OCI-LY3 (cell line): ENCODE results near the gene ST14.

Source experiments
- H2AFZ ChIP-seq: fragments of 200-600, 300-600 bp; shearing (Covaris generic); 2 replicates; pipeline ENCODE4 v1.6.0; 2014; ENCODE audit warnings: antibody characterized with exemption, low read depth, low read length
- H3K27ac ChIP-seq: fragments of 200-600, 300-600 bp; sonication (generic); 2 replicates; pipeline ENCODE4 v1.5.1; 2014; ENCODE audit warnings: mild to moderate bottlenecking, low read length, moderate library complexity, mixed read lengths
- H3K27me3 ChIP-seq: fragments of 200-600, 300-600 bp; sonication (generic); 2 replicates; pipeline ENCODE4 v1.6.1; 2014; ENCODE audit warnings: low read depth, low read length, mixed read lengths
- H3K36me3 ChIP-seq: fragments of 200-600, 300-600 bp; sonication (generic); replicated peaks from 2 replicates; pipeline ENCODE3; 2014; ENCODE audit warnings: low read depth, low read length, mixed read lengths
- H3K4me1 ChIP-seq: fragments of 300-600, 200-600 bp; sonication (generic); 2 replicates; pipeline ENCODE4 v1.6.1; 2014; ENCODE audit warnings: low read length, mixed read lengths
- H3K4me2 ChIP-seq: fragments of 200-600, 300-600 bp; sonication (generic); 2 replicates; pipeline ENCODE4 v1.6.1; 2014; ENCODE audit warnings: low read length, mixed read lengths
- H3K4me3 ChIP-seq: fragments of 300-600, 200-600 bp; sonication (generic); 2 replicates; pipeline ENCODE4 v1.5.1; 2014; ENCODE audit warnings: antibody characterized with exemption, mild to moderate bottlenecking, low read length, moderate library complexity
- H3K79me2 ChIP-seq: fragments of 300-600, 200-600 bp; shearing (Covaris generic); 2 replicates; pipeline ENCODE4 v1.6.1; 2014; ENCODE audit warnings: mild to moderate bottlenecking, low read length, mixed read lengths
- H3K9ac ChIP-seq: fragments of 300-600, 200-600 bp; shearing (Covaris generic); 2 replicates; pipeline ENCODE4 v1.6.0; 2014; ENCODE audit warnings: mild to moderate bottlenecking, low read length, moderate library complexity
- H3K9me3 ChIP-seq: fragments of 200-600, 300-600 bp; shearing (Covaris generic); 2 replicates; pipeline ENCODE4 v1.6.1; 2014; ENCODE audit warnings: low read length, mixed read lengths; ENCODE audit not compliant: insufficient read depth
- H4K20me1 ChIP-seq: fragments of 200-600, 300-600 bp; sonication (generic); 2 replicates; pipeline ENCODE4 v1.6.1; 2016; ENCODE audit warnings: low read length, mixed read lengths; ENCODE audit not compliant: insufficient read depth
- CTCF ChIP-seq: fragments of 200-600, 300-600 bp; sonication (generic); IDR thresholded peaks from 2 replicates; pipeline ENCODE4 v1.5.1; 2014; ENCODE audit warnings: antibody characterized with exemption, low read length, low read depth
- EZH2phosphoT487 ChIP-seq: fragments of 200-600 bp; shearing (Covaris generic); IDR thresholded peaks from 2 replicates; pipeline ENCODE4 v1.6.1; 2018; ENCODE audit warnings: antibody characterized with exemption, mixed run types, low read depth

The ST14 gene

DNA sequence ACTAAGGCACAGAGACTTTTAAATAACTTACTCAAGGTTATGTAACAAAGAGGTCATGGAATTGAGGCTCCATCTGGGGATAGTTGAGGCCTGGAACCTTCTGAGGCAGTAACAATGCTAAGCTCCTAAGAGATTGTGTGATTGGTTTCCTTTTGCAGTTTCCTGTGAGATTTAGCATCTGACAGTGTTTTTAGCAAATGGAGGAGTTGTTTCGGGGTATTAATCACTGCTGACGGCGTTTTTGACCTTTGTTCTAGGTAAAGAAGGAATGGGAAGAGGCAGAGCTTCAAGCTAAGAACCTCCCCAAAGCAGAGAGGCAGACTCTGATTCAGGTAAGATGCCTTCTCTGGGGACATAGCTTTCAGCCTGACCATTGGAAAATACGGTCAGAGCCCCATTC is 32.1 kb upstream of the ST14 start:
- peaks cover 3% of the 10 kb centered on the region; the same call in 1 of the 2 replicates for H3K4me1 ChIP-seq
- no peak overlapping the region for H3K9ac ChIP-seq
- no peaks in the 10 kb centered on the region for H3K27me3 ChIP-seq
- TF ChIP-seq EZH2phosphoT487, result no peak
- no peak for TF ChIP-seq CTCF
- H3K9me3 ChIP-seq, result no peaks in the 10 kb centered on the region
- no peak overlapping the region for H2AFZ ChIP-seq
- no peaks in the 10 kb centered on the region for H4K20me1 ChIP-seq
- no peak overlapping the region for H3K27ac ChIP-seq
- H3K4me3 ChIP-seq, result no peak overlapping the region
- H3K79me2 ChIP-seq, result no peaks in the 10 kb centered on the region
- no peak overlapping the region for H3K4me2 ChIP-seq
- peaks cover 44% of the 10 kb centered on the region for H3K36me3 ChIP-seq

DNA sequence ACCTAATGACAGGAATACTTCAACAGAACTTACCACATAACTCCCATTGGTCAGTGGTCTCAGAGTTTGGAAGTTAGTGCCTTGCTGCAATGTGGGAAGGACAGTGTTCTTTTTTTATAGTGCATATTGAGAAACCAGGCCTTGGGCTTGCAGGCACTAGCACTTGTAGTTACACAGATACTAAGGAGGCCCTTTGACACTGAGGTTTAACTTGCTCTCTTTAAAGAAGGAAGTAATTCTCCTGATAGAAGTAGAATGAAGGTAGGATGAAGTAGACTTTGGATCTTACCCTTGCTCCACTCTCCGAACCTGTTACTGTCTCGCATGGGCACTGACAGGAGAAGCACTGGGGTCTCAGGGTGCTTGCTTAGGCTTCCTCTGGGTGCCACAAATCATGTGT is 31.0 kb upstream of the ST14 start:
- Histone ChIP-seq H3K27me3 (no peaks in the 10 kb centered on the region), H3K4me1 (peaks cover 3% of the 10 kb centered on the region; the same call in 1 of the 2 replicates), H3K27ac (no peak overlapping the region), H3K4me2 (no peak overlapping the region), H3K4me3 (no peak overlapping the region), H3K36me3 (peaks cover 35% of the 10 kb centered on the region), H3K79me2 (no peaks in the 10 kb centered on the region), H3K9ac (no peak overlapping the region), H2AFZ (no peak overlapping the region), H4K20me1 (no peaks in the 10 kb centered on the region), H3K9me3 (no peaks in the 10 kb centered on the region)
- no peak for TF ChIP-seq CTCF
- TF ChIP-seq EZH2phosphoT487, result no peak

DNA sequence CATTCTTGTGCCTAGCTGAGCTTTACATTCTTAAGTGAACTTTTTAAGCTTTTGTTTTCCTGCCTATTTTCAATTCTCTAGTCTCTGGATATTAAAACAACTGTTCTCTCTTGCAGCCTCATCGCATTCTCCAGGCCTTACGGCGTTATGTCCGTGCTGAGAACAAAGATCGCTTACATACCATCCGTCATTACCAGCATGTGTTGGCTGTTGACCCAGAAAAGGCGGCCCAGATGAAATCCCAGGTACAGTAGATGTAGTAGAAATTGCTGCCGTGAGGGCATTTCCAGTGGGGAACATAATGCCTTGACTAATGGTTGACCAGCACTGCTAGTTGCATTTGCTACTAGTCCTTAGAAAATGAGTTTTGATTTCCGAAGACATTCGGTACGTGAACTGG is 29.7 kb upstream of the ST14 start:
- peaks cover 35% of the 10 kb centered on the region for H3K36me3 ChIP-seq

More for the DNA sequence above, 29.7 kb upstream of the ST14 start:
- Histone ChIP-seq H3K79me2 (no peaks in the 10 kb centered on the region), H3K4me1 (no peaks in the 10 kb centered on the region), H4K20me1 (no peaks in the 10 kb centered on the region), H2AFZ (no peak overlapping the region), H3K4me3 (no peak overlapping the region), H3K27ac (no peak overlapping the region), H3K27me3 (no peaks in the 10 kb centered on the region), H3K9me3 (no peaks in the 10 kb centered on the region), H3K4me2 (no peak overlapping the region), H3K9ac (no peak overlapping the region)
- no peak for TF ChIP-seq CTCF
- no peak for TF ChIP-seq EZH2phosphoT487
